Spleen (tissue), 7 donors: Measurements from ENCODE around the gene ATXN8OS.

Experiments
- CTCF ChIP-seq, 11 experiments: fragments of 200-600 bp in 7 of 11; fragments of 450-650 bp in 4 of 11; sonication (generic) in 4 of 11; IDR thresholded peaks in 8 of 11; conservative IDR thresholded peaks in 3 of 11; 1 replicate in 7 of 11; 2 replicates in 4 of 11; pipeline versions ENCODE4 v1.4.0 to v1.8.0; 2016 to 2021; ENCODE audit warnings: antibody characterized with exemption in 11 of 11, inconsistent platforms in 4 of 11, mild to moderate bottlenecking in 1 of 11
- POLR2AphosphoS5 ChIP-seq, 3 donors: sonication (generic); formaldehyde crosslinking; IDR thresholded peaks; one replicate each; pipeline ENCODE4 v1.5.1; 2017; ENCODE audit warnings: antibody characterized with exemption in 3 of 3
- donor health status: DM: no; HTN: no; CAD: no; lungs with moderate emphysema.
- donor health status: DM: no; HTN: no; CAD: no.
- donor health status: DM: no; HTN: no; CAD: no.

- TF ChIP-seq CTCF (IDR thresholded peaks at IDR 0.05 in 8 of 11, conservative IDR thresholded peaks at IDR 0.05 in 3 of 11) = no peak
- no peak for TF ChIP-seq POLR2AphosphoS5 (IDR thresholded peaks at IDR 0.05)
Measured at GRCh38 chr13:70170689-70171088, 63.1 kb downstream of the ATXN8OS start.
